WERI-Rb-1 (cell line): ENCODE data around the gene DPF3.

Source experiments
- DNase-seq: peaks from one replicate; pipeline ENCODE4 v3.0.0-alpha.2; 2020
- H3K27ac ChIP-seq: fragments of 250-450 bp; sonication (Bioruptor Pico); 2 replicates; pipeline ENCODE4 v1.5.1; 2020; ENCODE audit warnings: mild to moderate bottlenecking, moderate library complexity
- H3K27me3 ChIP-seq: fragments of 250-450 bp; sonication (Bioruptor Pico); 2 replicates; pipeline ENCODE4 v1.5.1; 2021; ENCODE audit warnings: mild to moderate bottlenecking, low read depth, moderate library complexity; ENCODE audit not compliant: insufficient read depth, severe bottlenecking
- H3K36me3 ChIP-seq: fragments of 250-450 bp; sonication (Bioruptor Pico); 2 replicates; pipeline ENCODE4 v1.5.1; 2020; ENCODE audit warnings: mild to moderate bottlenecking, moderate library complexity
- H3K4me3 ChIP-seq: 2 replicates; pipeline ENCODE4 v1.5.1; 2011; ENCODE audit warnings: low read depth, mild to moderate bottlenecking, control low read depth, low read length
- H3K9me3 ChIP-seq: fragments of 250-450 bp; sonication (Bioruptor Pico); 2 replicates; pipeline ENCODE4 v1.5.1; 2021; ENCODE audit warnings: mild to moderate bottlenecking, moderate library complexity; ENCODE audit not compliant: severe bottlenecking
- CTCF ChIP-seq: IDR thresholded peaks from 2 replicates; pipeline ENCODE4 v1.5.1; 2011; ENCODE audit warnings: low read depth, mild to moderate bottlenecking, control low read depth, inconsistent platforms, low read length

DPF3 gene

GRCh38 chr14:72644758-72645489 lies 249.0 kb downstream of the DPF3 start:
- Histone ChIP-seq H3K36me3 (no peaks in the 10 kb centered on the region), H3K4me3 (no peak overlapping the region), H3K9me3 (peaks cover 6% of the 10 kb centered on the region), H3K27me3 (no peaks in the 10 kb centered on the region), H3K27ac (peak overlapping the region; percentile 100)
- DNase-seq = peak; percentile 34
- TF ChIP-seq CTCF = peak; percentile 17; the same call in 1 of the 2 replicates

- TF ChIP-seq CTCF = no peak
- Histone ChIP-seq H3K9me3 (peaks cover 9% of the 10 kb centered on the region), H3K4me3 (peak overlapping the region; percentile 20)
These were observed 249.9 kb downstream of the DPF3 start for GRCh38 chr14:72644038-72644437.

GRCh38 chr14:72643317-72643801 lies 250.5 kb downstream of the DPF3 start:
- no peaks in the 10 kb centered on the region for H3K27me3 ChIP-seq
- peak overlapping the region; percentile 100 for H3K27ac ChIP-seq
- H3K36me3 ChIP-seq = no peaks in the 10 kb centered on the region
- peak; percentile 93 for DNase-seq
- peak; percentile 40; the same call in 1 of the 2 replicates for TF ChIP-seq CTCF
- peak overlapping the region; percentile 20 for H3K4me3 ChIP-seq
- peaks cover 9% of the 10 kb centered on the region for H3K9me3 ChIP-seq

More at GRCh38 chr14:72644038-72644437, 249.9 kb downstream of the DPF3 start:
- no peaks in the 10 kb centered on the region for H3K27me3 ChIP-seq
- no peaks in the 10 kb centered on the region for H3K36me3 ChIP-seq
- peak overlapping the region; percentile 100 for H3K27ac ChIP-seq
- peak; percentile 87 for DNase-seq

GRCh38 chr14:72640911-72641485 lies 252.9 kb downstream of the DPF3 start:
- no peak for DNase-seq
- H3K4me3 ChIP-seq = no peak overlapping the region
- H3K9me3 ChIP-seq = peaks cover 9% of the 10 kb centered on the region
- TF ChIP-seq CTCF = no peak
- H3K27me3 ChIP-seq = no peaks in the 10 kb centered on the region
- no peak overlapping the region for H3K27ac ChIP-seq
- no peaks in the 10 kb centered on the region for H3K36me3 ChIP-seq

- peaks cover 9% of the 10 kb centered on the region for H3K9me3 ChIP-seq
- no peak for DNase-seq
- H3K36me3 ChIP-seq = no peaks in the 10 kb centered on the region
- no peak for TF ChIP-seq CTCF
- no peak overlapping the region for H3K27ac ChIP-seq
- H3K27me3 ChIP-seq = no peaks in the 10 kb centered on the region
- H3K4me3 ChIP-seq = no peak overlapping the region
These were observed 255.9 kb downstream of the DPF3 start for GRCh38 chr14:72638021-72638420.
